GM12878 (cell line): Measurements from ENCODE around the gene ZNF653. TPM values are rescaled to one million over a fixed set of nuclear protein-coding genes. Genes with fewer than 3 reads are reported as not detected.

Experiments
- CREM ChIP-seq: IDR thresholded peaks from 2 replicates; pipeline ENCODE4 v1.6.1; 2014; ENCODE audit warnings: antibody characterized with exemption, low read depth
- EP300 ChIP-seq, 2 experiments: fragments of 150-350 bp in 1 of 2; IDR thresholded peaks; 2 replicates each; pipeline ENCODE4 v1.6.1; 2011 to 2012; ENCODE audit warnings: low read depth in 2 of 2, low read length in 2 of 2, borderline replicate concordance in 1 of 2, improper control_type of control experiment in 1 of 2, inconsistent platforms in 1 of 2; ENCODE audit not compliant: control insufficient read depth in 1 of 2
- FOS ChIP-seq: IDR thresholded peaks from 3 replicates; pipeline ENCODE4 v1.6.1; 2011; ENCODE audit warnings: borderline replicate concordance; ENCODE audit not compliant: insufficient read length; ENCODE audit errors: extremely low read depth
- GATAD2B ChIP-seq: fragments of 450-650 bp; conservative IDR thresholded peaks from 2 replicates; pipeline ENCODE4 v1.6.1; 2017; ENCODE audit warnings: low read depth, mild to moderate bottlenecking, moderate library complexity
- HDGF ChIP-seq: fragments of 450-650 bp; IDR thresholded peaks from 2 replicates; pipeline ENCODE4 v1.6.1; 2016; ENCODE audit warnings: antibody characterized with exemption
- IKZF1 ChIP-seq: fragments of 450-650 bp; conservative IDR thresholded peaks from 2 replicates; pipeline ENCODE4 v1.6.1; 2017; ENCODE audit warnings: antibody characterized with exemption, mild to moderate bottlenecking
- IRF4 ChIP-seq: IDR thresholded peaks from 2 replicates; pipeline ENCODE4 v1.6.1; 2011; ENCODE audit warnings: low read depth, low read length
- KDM1A ChIP-seq: fragments of 200-600 bp; sonication (generic); IDR thresholded peaks from 2 replicates; pipeline ENCODE4 v1.6.1; 2016; ENCODE audit warnings: borderline replicate concordance
- NR2C1 ChIP-seq: fragments of 450-650 bp; IDR thresholded peaks from 2 replicates; pipeline ENCODE4 v1.6.1; 2017; ENCODE audit warnings: antibody characterized with exemption, mild to moderate bottlenecking, moderate library complexity
- PML ChIP-seq: IDR thresholded peaks from 2 replicates; pipeline ENCODE4 v1.6.1; 2012; ENCODE audit warnings: low read length, inconsistent platforms
- SMAD5 ChIP-seq: IDR thresholded peaks from 2 replicates; pipeline ENCODE4 v1.6.1; 2016; ENCODE audit warnings: antibody characterized with exemption, low read depth
- SMARCA5 ChIP-seq: fragments of 450-650 bp; IDR thresholded peaks from 2 replicates; pipeline ENCODE4 v1.6.1; 2017; ENCODE audit warnings: mild to moderate bottlenecking
- TAF1 ChIP-seq: IDR thresholded peaks from 2 replicates; pipeline ENCODE4 v1.6.1; 2011; ENCODE audit warnings: mild to moderate bottlenecking, low read depth, low read length, borderline replicate concordance
- YBX1 ChIP-seq: fragments of 450-650 bp; IDR thresholded peaks from 2 replicates; pipeline ENCODE4 v1.6.1; 2016; ENCODE audit warnings: antibody characterized with exemption
- ZZZ3 ChIP-seq: IDR thresholded peaks from 2 replicates; pipeline ENCODE4 v1.6.1; 2011; ENCODE audit warnings: low read depth; ENCODE audit not compliant: control insufficient read depth, insufficient read length
- polyA plus RNA-seq, 11 experiments: library from polyadenylated mRNA; depleted of rRNA in 4 of 11; unstranded in 6 of 11; stranded (reverse) in 5 of 11; fragments of >200 nt; fragmentation: Nextera tagmentation in 4 of 11; fragmentation: Illumina TruSeq in 1 of 11; extraction: Ambion mirVana in 4 of 11; extraction: Trizol in 1 of 11; gene quantifications; 1 replicate in 1 of 11; 2 replicates in 10 of 11; pipeline versions ENCODE4 v1.2.1 to v1.2.3, GENCODE V29; 2011 to 2016; ENCODE audit warnings: inconsistent platforms in 2 of 11, missing spikeins in 2 of 11, low read depth in 1 of 11
- total RNA-seq, 4 experiments: library from RNA; depleted of rRNA in 3 of 4; stranded (reverse); fragments of >200 nt in 3 of 4; fragmentation: Illumina TruSeq in 1 of 4; extraction: Trizol in 1 of 4; gene quantifications; 2 replicates each; pipeline versions ENCODE4 v1.2.1 to v1.2.3, GENCODE V29; 2013 to 2021
- TF ChIP-seq, protein P1 (sequence below): fragments of 450-650 bp; IDR thresholded peaks from 2 replicates; pipeline ENCODE4 v1.6.1; 2017; ENCODE audit warnings: low read depth, mild to moderate bottlenecking, moderate library complexity
- TF ChIP-seq, protein P2 (sequence below): IDR thresholded peaks from 2 replicates; pipeline ENCODE4 v1.6.1; 2012; ENCODE audit warnings: improper control_type of control experiment, low read depth, low read length; ENCODE audit not compliant: insufficient replicate concordance
- TF ChIP-seq, protein P3 (sequence below): fragments of 450-650 bp; IDR thresholded peaks from 2 replicates; pipeline ENCODE4 v1.6.1; 2017; ENCODE audit warnings: antibody characterized with exemption, mild to moderate bottlenecking, moderate library complexity
- TF ChIP-seq, protein P4 (sequence below): IDR thresholded peaks from 2 replicates; pipeline ENCODE4 v1.6.1; 2012; ENCODE audit warnings: low read depth, low read length, improper control_type of control experiment

The ZNF653 gene
- total and polyA plus RNA-seq, 10 of the 15 experiments (the other 5 are each of a cell fraction or from before 2014, with no cell fraction given): 2.2 to 13.2 (median 6.7) TPM; not detected in 2

DNA sequence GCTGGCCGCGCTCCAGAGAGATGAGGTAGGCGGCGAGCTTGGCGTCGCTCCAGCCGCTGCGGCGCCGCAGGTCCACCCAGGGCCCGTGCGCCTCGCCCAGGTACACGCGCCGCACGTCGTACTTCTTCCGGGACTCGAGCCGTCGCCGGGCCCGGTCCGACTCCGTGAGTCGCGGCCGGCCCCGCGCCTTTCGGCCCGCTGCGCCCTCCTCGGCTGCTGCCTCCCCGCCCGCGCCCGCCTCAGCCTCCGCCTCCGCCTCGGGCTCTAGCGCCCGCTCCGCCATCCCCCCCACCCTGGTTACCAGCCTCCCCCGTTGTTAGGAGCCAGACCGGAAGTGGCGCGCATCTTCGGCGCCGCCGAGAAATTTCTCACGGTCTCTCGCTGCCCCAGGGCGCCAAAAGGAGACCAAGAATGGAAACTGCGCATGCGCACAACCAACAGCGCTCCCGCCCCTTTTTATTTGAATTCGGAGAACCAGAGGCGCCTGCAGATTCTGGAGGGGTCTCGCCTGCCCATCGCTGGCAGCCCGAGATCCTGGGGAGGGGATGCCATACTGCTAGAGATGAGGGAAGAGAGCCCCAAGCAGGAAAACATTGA lies at the start of gene ZNF653 (continued):
- TF ChIP-seq, protein P1, sequence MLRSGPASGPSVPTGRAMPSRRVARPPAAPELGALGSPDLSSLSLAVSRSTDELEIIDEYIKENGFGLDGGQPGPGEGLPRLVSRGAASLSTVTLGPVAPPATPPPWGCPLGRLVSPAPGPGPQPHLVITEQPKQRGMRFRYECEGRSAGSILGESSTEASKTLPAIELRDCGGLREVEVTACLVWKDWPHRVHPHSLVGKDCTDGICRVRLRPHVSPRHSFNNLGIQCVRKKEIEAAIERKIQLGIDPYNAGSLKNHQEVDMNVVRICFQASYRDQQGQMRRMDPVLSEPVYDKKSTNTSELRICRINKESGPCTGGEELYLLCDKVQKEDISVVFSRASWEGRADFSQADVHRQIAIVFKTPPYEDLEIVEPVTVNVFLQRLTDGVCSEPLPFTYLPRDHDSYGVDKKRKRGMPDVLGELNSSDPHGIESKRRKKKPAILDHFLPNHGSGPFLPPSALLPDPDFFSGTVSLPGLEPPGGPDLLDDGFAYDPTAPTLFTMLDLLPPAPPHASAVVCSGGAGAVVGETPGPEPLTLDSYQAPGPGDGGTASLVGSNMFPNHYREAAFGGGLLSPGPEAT: 0 out of 2 replicates have a peak, but pooled peaks have one; percentile 32
- TF ChIP-seq ZZZ3 (no peak), CREM (peak; percentile 99), GATAD2B (peak; percentile 77), FOS (no peak), SMARCA5 (peak; percentile 89), SMAD5 (no peak), IRF4 (no peak), IKZF1 (peak; percentile 82), YBX1 (no peak), NR2C1 (peak; percentile 68), EP300 (IDR thresholded peaks at IDR 0.05; ENCODE audit: borderline replicate concordance in 1 of 2, control insufficient read depth in 1 of 2, low read depth in 2 of 2, low read length in 2 of 2) (no peak), PML (peak; percentile 71; the same call in 1 of the 2 replicates), KDM1A (no peak), TAF1 (peak; percentile 65; the same call in 1 of the 2 replicates), HDGF (no peak)
- TF ChIP-seq, protein P2, sequence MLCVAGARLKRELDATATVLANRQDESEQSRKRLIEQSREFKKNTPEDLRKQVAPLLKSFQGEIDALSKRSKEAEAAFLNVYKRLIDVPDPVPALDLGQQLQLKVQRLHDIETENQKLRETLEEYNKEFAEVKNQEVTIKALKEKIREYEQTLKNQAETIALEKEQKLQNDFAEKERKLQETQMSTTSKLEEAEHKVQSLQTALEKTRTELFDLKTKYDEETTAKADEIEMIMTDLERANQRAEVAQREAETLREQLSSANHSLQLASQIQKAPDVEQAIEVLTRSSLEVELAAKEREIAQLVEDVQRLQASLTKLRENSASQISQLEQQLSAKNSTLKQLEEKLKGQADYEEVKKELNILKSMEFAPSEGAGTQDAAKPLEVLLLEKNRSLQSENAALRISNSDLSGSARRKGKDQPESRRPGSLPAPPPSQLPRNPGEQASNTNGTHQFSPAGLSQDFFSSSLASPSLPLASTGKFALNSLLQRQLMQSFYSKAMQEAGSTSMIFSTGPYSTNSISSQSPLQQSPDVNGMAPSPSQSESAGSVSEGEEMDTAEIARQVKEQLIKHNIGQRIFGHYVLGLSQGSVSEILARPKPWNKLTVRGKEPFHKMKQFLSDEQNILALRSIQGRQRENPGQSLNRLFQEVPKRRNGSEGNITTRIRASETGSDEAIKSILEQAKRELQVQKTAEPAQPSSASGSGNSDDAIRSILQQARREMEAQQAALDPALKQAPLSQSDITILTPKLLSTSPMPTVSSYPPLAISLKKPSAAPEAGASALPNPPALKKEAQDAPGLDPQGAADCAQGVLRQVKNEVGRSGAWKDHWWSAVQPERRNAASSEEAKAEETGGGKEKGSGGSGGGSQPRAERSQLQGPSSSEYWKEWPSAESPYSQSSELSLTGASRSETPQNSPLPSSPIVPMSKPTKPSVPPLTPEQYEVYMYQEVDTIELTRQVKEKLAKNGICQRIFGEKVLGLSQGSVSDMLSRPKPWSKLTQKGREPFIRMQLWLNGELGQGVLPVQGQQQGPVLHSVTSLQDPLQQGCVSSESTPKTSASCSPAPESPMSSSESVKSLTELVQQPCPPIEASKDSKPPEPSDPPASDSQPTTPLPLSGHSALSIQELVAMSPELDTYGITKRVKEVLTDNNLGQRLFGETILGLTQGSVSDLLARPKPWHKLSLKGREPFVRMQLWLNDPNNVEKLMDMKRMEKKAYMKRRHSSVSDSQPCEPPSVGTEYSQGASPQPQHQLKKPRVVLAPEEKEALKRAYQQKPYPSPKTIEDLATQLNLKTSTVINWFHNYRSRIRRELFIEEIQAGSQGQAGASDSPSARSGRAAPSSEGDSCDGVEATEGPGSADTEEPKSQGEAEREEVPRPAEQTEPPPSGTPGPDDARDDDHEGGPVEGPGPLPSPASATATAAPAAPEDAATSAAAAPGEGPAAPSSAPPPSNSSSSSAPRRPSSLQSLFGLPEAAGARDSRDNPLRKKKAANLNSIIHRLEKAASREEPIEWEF: no peak
- TF ChIP-seq, protein P3, sequence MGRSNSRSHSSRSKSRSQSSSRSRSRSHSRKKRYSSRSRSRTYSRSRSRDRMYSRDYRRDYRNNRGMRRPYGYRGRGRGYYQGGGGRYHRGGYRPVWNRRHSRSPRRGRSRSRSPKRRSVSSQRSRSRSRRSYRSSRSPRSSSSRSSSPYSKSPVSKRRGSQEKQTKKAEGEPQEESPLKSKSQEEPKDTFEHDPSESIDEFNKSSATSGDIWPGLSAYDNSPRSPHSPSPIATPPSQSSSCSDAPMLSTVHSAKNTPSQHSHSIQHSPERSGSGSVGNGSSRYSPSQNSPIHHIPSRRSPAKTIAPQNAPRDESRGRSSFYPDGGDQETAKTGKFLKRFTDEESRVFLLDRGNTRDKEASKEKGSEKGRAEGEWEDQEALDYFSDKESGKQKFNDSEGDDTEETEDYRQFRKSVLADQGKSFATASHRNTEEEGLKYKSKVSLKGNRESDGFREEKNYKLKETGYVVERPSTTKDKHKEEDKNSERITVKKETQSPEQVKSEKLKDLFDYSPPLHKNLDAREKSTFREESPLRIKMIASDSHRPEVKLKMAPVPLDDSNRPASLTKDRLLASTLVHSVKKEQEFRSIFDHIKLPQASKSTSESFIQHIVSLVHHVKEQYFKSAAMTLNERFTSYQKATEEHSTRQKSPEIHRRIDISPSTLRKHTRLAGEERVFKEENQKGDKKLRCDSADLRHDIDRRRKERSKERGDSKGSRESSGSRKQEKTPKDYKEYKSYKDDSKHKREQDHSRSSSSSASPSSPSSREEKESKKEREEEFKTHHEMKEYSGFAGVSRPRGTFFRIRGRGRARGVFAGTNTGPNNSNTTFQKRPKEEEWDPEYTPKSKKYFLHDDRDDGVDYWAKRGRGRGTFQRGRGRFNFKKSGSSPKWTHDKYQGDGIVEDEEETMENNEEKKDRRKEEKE: 0 out of 2 replicates have a peak, but pooled peaks have one; percentile 62
- TF ChIP-seq, protein P4, sequence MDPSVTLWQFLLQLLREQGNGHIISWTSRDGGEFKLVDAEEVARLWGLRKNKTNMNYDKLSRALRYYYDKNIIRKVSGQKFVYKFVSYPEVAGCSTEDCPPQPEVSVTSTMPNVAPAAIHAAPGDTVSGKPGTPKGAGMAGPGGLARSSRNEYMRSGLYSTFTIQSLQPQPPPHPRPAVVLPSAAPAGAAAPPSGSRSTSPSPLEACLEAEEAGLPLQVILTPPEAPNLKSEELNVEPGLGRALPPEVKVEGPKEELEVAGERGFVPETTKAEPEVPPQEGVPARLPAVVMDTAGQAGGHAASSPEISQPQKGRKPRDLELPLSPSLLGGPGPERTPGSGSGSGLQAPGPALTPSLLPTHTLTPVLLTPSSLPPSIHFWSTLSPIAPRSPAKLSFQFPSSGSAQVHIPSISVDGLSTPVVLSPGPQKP: peak; percentile 87
